Osteocyte (in vitro differentiated cells): Measurements from ENCODE around the gene MMD. TPM values are rescaled to one million over a fixed set of nuclear protein-coding genes. Genes with fewer than 3 reads are reported as not detected.

Source experiments
- DNase-seq: peaks from one replicate; pipeline ENCODE4 v3.0.0; 2021; ENCODE audit warnings: mixed read lengths; ENCODE audit not compliant: unreplicated experiment; ENCODE audit errors: extremely low spot score
- H3K27ac Mint-ChIP-seq: one replicate; pipeline ENCODE4 v1.8.0; 2021; ENCODE audit warnings: mild to moderate bottlenecking, mixed read lengths; ENCODE audit not compliant: unreplicated experiment
- H3K27me3 Mint-ChIP-seq: one replicate; pipeline ENCODE4 v1.8.0; 2021; ENCODE audit warnings: mixed read lengths; ENCODE audit not compliant: unreplicated experiment
- H3K36me3 Mint-ChIP-seq: one replicate; pipeline ENCODE4 v1.8.0; 2021; ENCODE audit warnings: mixed read lengths; ENCODE audit not compliant: unreplicated experiment
- H3K4me1 Mint-ChIP-seq: one replicate; pipeline ENCODE4 v1.8.0; 2021; ENCODE audit warnings: mixed read lengths; ENCODE audit not compliant: unreplicated experiment
- H3K4me3 Mint-ChIP-seq: one replicate; pipeline ENCODE4 v1.8.0; 2021; ENCODE audit warnings: mild to moderate bottlenecking, moderate library complexity, mixed read lengths; ENCODE audit not compliant: unreplicated experiment
- H3K9me3 Mint-ChIP-seq: one replicate; pipeline ENCODE4 v1.8.0; 2021; ENCODE audit warnings: mixed read lengths; ENCODE audit not compliant: unreplicated experiment
- total RNA-seq: library from RNA; stranded (reverse); gene quantifications from 2 replicates; pipeline ENCODE4 v1.2.1, GENCODE V29; 2021
- TF ChIP-seq, protein P1 (sequence below): fragments of 200-600 bp; sonication (generic); IDR thresholded peaks from 2 replicates; pipeline ENCODE4 v1.5.0; 2021; ENCODE audit warnings: antibody characterized with exemption, mild to moderate bottlenecking, moderate library complexity

The MMD gene
- total RNA-seq, 1 donor from 2014 or later: 10.3 TPM

DNA sequence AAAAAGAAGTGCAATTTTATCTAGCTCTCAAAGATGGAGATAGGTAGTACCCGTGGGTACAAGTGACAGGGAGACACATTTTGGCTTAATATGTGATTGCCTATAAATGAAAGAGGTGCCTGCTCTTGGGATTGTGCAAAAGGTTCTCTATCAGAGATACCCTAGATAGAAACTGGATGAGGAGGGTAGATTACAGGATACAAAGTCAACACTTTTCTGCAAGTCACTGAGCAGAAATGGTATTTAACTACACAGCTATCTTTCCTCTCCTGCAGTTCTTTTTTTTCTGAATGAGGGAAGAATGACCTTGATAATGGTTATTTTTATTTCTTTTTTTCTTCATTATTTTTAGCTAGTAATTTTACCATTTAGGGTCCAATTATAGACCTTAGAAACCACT, 67.6 kb downstream of the MMD start:
- Mint-ChIP-seq H3K27me3 (peaks cover 33% of the 10 kb centered on the region), H3K9me3 (no peaks in the 10 kb centered on the region), H3K36me3 (no peaks in the 10 kb centered on the region), H3K27ac (no peak overlapping the region), H3K4me1 (no peaks in the 10 kb centered on the region), H3K4me3 (no peak overlapping the region)
- TF ChIP-seq, protein P1, sequence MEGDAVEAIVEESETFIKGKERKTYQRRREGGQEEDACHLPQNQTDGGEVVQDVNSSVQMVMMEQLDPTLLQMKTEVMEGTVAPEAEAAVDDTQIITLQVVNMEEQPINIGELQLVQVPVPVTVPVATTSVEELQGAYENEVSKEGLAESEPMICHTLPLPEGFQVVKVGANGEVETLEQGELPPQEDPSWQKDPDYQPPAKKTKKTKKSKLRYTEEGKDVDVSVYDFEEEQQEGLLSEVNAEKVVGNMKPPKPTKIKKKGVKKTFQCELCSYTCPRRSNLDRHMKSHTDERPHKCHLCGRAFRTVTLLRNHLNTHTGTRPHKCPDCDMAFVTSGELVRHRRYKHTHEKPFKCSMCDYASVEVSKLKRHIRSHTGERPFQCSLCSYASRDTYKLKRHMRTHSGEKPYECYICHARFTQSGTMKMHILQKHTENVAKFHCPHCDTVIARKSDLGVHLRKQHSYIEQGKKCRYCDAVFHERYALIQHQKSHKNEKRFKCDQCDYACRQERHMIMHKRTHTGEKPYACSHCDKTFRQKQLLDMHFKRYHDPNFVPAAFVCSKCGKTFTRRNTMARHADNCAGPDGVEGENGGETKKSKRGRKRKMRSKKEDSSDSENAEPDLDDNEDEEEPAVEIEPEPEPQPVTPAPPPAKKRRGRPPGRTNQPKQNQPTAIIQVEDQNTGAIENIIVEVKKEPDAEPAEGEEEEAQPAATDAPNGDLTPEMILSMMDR: no peak
- DNase-seq: no peak

DNA sequence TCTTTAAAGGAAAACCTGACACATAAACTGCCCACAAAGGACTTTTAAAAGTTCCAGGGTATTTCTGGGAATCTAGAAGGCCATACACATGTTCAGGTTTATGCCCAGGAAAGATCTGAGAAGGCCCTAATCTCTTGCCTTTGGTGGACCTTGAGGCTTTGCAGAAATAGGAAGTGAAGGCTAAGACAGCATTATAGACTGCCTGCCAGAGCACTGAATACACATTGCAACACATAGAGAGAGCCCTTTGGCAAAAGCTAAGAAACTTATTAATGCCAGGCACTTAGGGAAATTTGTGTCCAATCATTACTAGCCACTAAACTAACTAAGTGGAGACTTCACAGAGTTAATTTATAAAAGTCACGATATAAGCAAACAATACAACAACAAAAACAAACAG, 70.4 kb downstream of the MMD start:
- TF ChIP-seq, protein P1: no peak
- H3K36me3 Mint-ChIP-seq: no peaks in the 10 kb centered on the region
- no peak overlapping the region for H3K27ac Mint-ChIP-seq
- no peak overlapping the region for H3K4me3 Mint-ChIP-seq
- no peak for DNase-seq
- peaks cover 42% of the 10 kb centered on the region for H3K27me3 Mint-ChIP-seq
- H3K4me1 Mint-ChIP-seq: no peaks in the 10 kb centered on the region
- H3K9me3 Mint-ChIP-seq: no peaks in the 10 kb centered on the region

DNA sequence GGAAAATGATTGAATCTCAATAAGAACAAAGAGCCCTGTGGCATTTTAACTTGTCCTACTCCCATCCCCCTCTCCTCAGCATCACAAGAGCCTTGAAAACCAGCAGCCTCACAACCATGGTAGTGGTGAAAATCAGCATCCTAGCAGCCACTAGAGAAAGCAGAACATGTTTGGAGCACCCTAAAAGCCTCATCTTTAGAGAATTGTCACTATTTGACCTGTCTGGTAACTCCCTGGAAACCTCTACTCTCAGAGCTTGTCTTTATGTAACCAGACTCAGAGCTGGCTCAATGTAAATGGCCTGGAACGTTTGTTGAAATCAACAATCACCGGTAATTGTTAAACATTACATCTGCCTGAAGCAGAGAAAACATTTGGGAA, 70.8 kb downstream of the MMD start:
- DNase-seq: peak; percentile 7
- Mint-ChIP-seq H3K9me3 (no peaks in the 10 kb centered on the region), H3K4me3 (no peak overlapping the region), H3K4me1 (no peaks in the 10 kb centered on the region), H3K27me3 (peaks cover 40% of the 10 kb centered on the region), H3K36me3 (no peaks in the 10 kb centered on the region), H3K27ac (no peak overlapping the region)
- TF ChIP-seq, protein P1: no peak

DNA sequence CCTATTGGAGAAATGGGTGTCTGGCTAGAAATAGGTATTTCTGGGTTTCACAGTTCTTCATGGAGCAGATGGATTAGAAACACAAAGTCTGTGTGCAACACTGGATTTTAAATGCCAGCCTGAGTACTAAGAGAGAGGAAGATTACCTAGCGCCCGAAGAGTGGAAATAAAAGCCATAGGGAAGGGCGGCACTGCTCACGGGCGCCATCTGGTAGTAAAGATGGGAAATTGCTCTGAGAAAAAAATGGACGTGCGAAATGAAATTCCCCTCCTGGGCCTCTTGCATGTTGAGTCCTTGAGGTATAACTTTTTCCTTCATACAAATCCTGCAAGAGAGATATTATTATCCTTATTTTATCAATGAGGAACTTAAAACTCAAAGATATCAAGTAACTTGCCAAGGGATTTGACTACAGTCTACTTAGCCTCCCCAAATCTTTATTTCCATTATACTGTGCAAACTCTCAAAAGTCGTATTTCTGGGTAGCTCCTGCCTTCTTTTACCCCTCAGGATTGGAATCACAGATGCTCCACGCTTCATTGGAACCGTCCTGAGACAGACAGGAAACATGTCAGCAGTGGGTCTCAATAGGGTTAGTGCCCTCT, 72.8 kb downstream of the MMD start:
- peaks cover 31% of the 10 kb centered on the region for H3K27me3 Mint-ChIP-seq
- DNase-seq: peak; percentile 81
- peaks cover 3% of the 10 kb centered on the region for H3K9me3 Mint-ChIP-seq
- H3K4me3 Mint-ChIP-seq: no peak overlapping the region
- no peaks in the 10 kb centered on the region for H3K36me3 Mint-ChIP-seq
- no peak overlapping the region for H3K27ac Mint-ChIP-seq
- no peaks in the 10 kb centered on the region for H3K4me1 Mint-ChIP-seq
- TF ChIP-seq, protein P1: peak; percentile 83

DNA sequence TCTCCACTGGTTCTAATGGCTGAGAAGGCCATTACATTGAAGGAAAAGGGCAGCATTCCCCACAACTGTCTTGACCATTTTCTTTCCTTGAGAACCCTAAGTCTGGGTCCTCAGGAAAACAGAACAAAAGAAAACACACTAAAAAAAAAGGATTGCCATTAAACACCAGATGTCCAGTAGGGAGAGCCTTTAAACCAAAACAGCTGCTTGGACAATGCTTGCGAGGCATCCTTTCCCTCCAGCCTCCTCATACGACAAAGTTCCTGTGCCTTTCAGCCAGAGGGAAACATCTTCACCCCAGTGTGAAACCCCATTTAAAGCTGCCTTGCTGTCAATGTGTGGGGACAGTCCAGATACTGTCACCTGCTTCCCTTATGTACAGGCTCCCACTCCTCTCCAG, 74.3 kb downstream of the MMD start:
- Mint-ChIP-seq H3K4me3 (no peak overlapping the region), H3K27me3 (peaks cover 28% of the 10 kb centered on the region), H3K27ac (no peak overlapping the region), H3K4me1 (no peaks in the 10 kb centered on the region), H3K36me3 (no peaks in the 10 kb centered on the region), H3K9me3 (peaks cover 3% of the 10 kb centered on the region)
- TF ChIP-seq, protein P1: no peak
- DNase-seq: peak; percentile 11
